HG02840 (cell line): ENCODE data around the gene ITPKB.

ENCODE experiments used
- ATAC-seq: cut with Tn5 transposase; IDR thresholded peaks from one replicate; pipeline ENCODE4 v1.9.1; 2021; ENCODE audit warnings: mild to moderate bottlenecking, moderate library complexity, moderate number of reproducible peaks; ENCODE audit not compliant: unreplicated experiment, low FRiP score

The ITPKB gene

GRCh38 chr1:226672339-226672762 lies 66.7 kb downstream of the ITPKB start:
- ATAC-seq = no peak

- no peak for ATAC-seq
Observed at GRCh38 chr1:226671277-226671676, 67.8 kb downstream of the ITPKB start.

GRCh38 chr1:226670073-226670472 lies 69.0 kb downstream of the ITPKB start:
- ATAC-seq = no peak

DNA sequence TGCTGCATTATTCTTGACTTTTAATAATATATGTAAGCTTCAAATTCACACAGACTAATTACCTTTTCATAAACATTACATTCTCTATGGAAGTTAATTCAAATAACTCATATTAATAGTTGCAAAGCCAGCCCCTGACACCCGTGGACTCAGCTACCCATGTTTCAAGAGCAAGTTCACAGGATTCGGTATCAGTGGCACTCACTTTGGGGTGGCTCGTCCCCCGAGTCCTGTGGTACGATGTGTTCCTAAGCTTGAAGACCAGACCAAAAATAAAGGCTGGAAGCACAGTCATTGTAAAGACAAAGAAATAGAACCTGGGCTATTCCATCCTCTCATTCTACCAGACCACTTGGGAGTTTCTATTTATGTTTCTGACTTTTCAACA lies 70.9 kb downstream of the ITPKB start:
- ATAC-seq = no peak

DNA sequence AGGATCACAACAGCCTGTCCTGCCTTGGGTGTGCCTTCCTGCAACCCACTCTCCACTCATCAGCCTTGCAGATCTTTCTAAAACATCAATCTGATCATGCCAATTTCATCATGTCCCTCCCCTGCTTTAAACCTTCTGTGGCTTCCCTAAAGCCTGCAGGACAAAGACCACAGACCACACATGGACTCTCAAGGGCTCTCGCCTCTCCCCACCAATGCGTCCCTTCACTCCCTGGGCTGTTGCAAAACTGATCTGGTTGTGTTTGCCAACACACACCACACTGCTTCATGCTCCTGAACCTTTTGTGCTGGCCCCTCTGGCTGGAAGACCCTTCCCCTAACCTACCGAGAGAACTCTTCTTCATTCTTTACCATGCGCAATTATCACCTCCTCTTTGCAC lies 72.4 kb downstream of the ITPKB start:
- ATAC-seq = no peak

GRCh38 chr1:226666164-226666506 lies 72.9 kb downstream of the ITPKB start:
- no peak for ATAC-seq

GRCh38 chr1:226665505-226666163 lies 73.4 kb downstream of the ITPKB start:
- ATAC-seq = no peak

- no peak for ATAC-seq
Observed at GRCh38 chr1:226664413-226665101, 74.5 kb downstream of the ITPKB start.

- no peak for ATAC-seq
Observed at GRCh38 chr1:226663327-226663704, 75.8 kb downstream of the ITPKB start.

DNA sequence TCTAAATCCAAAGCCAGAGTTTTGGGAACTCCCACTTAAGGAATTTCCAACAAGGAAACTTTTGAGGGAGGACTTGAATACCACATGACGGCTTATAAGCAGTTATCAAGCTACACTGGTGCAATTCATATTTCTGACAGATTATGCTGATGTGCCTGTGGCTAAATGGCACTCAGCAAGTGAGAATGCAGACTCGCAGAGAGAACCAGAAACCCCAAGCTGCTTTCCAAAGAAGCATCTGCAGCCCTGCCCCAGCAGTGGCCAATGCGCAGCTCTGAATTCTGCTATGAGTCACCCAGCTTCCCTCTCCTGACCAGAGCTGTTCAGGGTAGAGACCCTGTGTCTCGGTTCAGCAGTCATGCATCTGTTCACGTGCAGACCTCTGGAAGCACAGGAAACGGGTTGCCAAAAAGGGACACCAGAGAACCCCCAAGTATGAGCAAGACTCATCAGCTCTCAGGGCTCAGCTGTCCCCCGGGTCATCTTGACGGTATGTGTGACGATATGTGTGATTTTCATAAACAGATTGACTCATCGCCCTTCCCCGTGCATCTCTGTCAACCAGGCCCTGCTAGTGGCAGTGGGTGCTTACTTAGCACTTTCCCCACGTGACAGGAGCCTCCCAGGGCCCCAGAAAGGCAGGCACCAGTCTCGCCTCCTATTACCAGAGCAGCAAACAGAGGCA lies 76.3 kb downstream of the ITPKB start:
- peak; percentile 96 for ATAC-seq

DNA sequence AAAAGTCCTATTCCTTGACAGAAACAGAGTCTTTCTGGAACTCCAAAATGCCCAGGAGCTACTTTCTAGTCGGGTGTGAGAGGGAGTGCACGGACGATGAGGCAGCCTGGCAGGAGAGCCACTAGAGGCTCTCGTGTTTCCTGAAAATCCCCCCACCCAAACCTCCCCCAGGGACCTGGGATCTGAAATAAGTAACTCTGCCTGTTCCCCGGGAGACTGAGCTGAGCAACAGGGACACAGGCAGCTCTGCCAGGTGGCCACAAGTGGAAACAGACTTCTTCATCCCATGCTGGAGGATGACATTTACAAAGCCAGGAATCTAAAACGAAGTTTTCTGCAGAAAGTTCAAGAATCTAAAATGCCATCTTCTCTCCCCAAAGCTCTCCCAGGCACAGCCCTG lies 77.1 kb downstream of the ITPKB start:
- no peak for ATAC-seq

- no peak for ATAC-seq
Observed at GRCh38 chr1:226661271-226661670, 77.8 kb downstream of the ITPKB start.

DNA sequence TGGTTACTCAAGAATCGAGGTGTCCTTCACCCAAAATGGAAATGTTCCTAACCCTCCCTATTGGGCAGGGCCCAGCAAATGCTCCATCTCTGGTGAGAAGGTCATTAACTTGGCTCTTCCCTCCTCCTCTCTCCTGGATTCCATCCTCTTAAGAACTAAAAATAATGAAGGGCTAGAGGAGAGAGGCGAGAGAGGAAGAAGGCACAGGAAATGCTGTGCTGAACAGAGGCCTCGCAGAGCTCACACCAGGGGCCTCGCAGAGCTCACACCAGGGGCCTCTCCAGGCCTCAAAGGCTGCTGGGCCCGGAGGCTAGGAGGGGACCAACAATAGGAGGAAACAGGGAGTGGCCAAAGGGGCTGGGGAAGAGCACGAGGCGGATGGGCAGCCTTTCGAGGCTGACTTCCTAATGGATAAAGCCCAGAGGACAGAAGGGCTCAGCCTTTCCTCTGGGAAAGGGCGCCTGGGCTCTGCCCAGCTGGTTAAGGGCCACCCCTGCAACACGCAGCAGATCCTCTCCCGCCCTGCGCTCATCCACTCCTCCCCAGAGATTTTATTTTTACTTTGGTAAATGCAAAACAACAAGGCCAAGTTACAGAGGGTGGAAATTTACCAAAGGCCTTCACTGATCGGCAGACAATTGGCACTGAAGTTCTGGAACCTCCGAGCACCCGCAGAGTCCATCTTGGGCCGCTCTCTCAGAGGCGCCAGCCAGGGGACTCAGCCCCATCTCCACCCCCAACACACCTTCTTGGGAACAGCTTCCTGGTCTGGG lies 78.5 kb downstream of the ITPKB start:
- no peak for ATAC-seq

DNA sequence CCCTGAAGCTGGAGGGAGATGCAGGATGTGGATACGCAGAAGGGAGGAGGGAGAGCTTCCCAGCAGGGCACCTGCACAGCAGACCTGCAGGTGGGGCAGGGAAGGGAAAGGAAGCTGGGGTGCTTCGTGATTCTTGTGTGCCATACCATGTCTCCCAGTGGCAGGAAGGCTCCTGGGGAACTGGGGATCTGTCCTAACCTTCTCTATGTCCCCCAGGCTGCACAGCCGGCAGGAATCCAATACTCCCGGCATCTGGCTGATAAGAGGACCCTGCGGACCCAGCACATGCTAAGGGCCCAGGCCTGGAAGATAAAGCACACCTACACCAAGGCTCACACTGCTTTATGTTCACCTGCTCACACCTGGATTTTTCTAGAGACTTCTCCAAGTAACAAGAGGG lies 79.4 kb downstream of the ITPKB start:
- ATAC-seq = no peak

GRCh38 chr1:226659136-226659535 lies 79.9 kb downstream of the ITPKB start:
- no peak for ATAC-seq

DNA sequence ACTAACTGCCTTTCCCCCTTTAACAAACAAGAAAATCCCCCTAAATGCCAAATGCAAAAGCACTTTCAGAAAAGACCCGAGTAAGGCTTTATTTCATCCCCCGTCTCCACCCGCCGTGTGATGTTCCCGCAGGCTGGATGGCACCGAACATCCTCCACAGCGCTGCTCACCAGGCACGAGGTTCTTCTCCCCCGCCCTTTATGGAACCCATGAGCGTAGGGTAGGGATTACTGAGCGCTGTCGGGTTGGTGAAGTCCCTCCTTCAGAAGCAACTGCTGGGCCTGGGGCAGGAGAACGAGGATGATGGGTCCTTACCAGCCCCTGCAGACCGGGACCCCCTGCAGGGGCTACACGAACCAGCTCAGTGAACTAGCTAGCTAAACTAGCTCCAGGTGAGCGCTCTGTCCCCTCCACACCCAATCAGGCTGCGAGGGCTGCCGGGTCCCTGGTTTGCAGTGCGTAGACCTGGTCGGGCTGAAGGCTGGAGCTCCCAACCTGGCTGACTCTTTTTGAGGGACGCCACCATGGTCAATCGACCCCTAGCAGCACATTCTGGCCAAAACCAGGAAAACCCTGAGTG lies 80.4 kb downstream of the ITPKB start:
- ATAC-seq = no peak

- no peak for ATAC-seq
Observed at GRCh38 chr1:226657895-226658545, 81.1 kb downstream of the ITPKB start.

DNA sequence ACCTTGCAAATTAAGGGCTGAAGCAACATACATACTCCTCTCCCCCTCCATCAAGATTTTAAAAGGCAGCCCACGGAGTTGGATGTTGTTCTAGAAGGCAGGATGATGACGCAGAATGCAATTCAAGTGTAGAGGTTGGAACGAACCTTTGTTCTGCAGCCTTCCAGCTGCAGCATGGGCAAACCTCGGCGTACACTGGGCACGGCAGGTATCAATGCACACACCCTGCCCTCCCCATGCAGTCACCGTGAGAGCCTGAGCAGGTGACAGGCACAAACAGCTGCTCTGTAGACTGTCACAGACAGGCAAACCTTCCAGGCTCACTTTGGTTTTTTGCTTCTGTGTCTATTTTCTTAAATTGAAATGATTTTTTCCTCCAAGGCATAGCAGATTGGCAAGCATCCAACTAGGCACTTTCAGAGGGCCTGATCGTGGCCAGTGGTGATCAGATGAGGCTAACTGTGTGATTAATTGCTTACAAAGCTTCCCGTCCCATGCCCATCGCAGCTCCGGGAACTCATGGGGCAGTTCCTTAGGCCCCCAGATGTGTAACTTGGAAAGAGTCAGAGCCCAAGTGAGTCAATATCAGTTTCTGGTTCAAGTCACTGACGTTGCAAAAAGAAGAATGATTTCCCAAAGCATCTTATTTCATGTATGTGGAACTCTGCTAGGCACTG lies 82.3 kb downstream of the ITPKB start:
- no peak for ATAC-seq

- ATAC-seq = no peak
Observed at GRCh38 chr1:226656201-226656600, 82.9 kb downstream of the ITPKB start.
